Tibial nerve (tissue), 4 donors: ENCODE results near the gene CDH11. TPM values are rescaled to one million over a fixed set of nuclear protein-coding genes. Genes with fewer than 3 reads are reported as not detected.

ENCODE experiments used
- DNase-seq, 2 donors: peaks; one replicate each; pipeline ENCODE4 v3.0.0-alpha.2; 2019; ENCODE audit warnings: low spot score in 2 of 2
- H3K27ac ChIP-seq, 4 donors: fragments of 200-600 bp; sonication (generic) in 3 of 4; one replicate each; pipeline ENCODE4 v1.5.1; 2017 to 2019; ENCODE audit warnings: mild to moderate bottlenecking in 1 of 4
- H3K27me3 ChIP-seq, 2 donors: fragments of 200-600 bp; sonication (generic) in 1 of 2; one replicate each; pipeline versions ENCODE4 v1.5.1 to v1.6.0; 2017 to 2019
- H3K36me3 ChIP-seq, 3 donors: fragments of 200-600 bp; sonication (generic); one replicate each; pipeline ENCODE4 v1.5.1; 2018 to 2019
- H3K4me1 ChIP-seq, 4 donors: fragments of 200-600 bp; sonication (generic) in 3 of 4; one replicate each; pipeline ENCODE4 v1.5.1; 2017 to 2019
- H3K4me3 ChIP-seq, 4 donors: fragments of 200-600 bp; sonication (generic) in 3 of 4; one replicate each; pipeline ENCODE4 v1.5.1; 2017 to 2019; ENCODE audit warnings: mild to moderate bottlenecking in 1 of 4, moderate library complexity in 1 of 4
- H3K9me3 ChIP-seq, 4 donors: fragments of 200-600 bp; sonication (generic) in 3 of 4; one replicate each; pipeline ENCODE4 v1.5.1; 2017 to 2019
- CTCF ChIP-seq, 5 experiments: fragments of 200-600 bp in 3 of 5; fragments of 450-650 bp in 2 of 5; sonication (generic) in 3 of 5; IDR thresholded peaks; one replicate each; pipeline ENCODE4 v1.5.1; 2016 to 2019; ENCODE audit warnings: antibody characterized with exemption in 5 of 5, mild to moderate bottlenecking in 3 of 5, moderate library complexity in 2 of 5
- EP300 ChIP-seq, 2 donors: sonication (generic); formaldehyde crosslinking; IDR thresholded peaks; one replicate each; pipeline ENCODE4 v1.6.1; 2017; ENCODE audit warnings: antibody characterized with exemption in 2 of 2, mild to moderate bottlenecking in 1 of 2
- POLR2A ChIP-seq, 2 donors: fragments of 450-650 bp; IDR thresholded peaks; one replicate each; pipeline ENCODE4 v1.6.1; 2017; ENCODE audit warnings: antibody characterized with exemption in 2 of 2, mild to moderate bottlenecking in 2 of 2, moderate library complexity in 2 of 2
- WGBS, 2 donors: methylation state at CpG; one replicate each; pipeline ENCODE4 v1.1.5; 2018; 5-methylcytosine and 5-hydroxymethylcytosine counted together
- total RNA-seq, 4 donors: library from RNA; depleted of rRNA; stranded (reverse); fragments of >200 nt; gene quantifications; one replicate each; pipeline ENCODE4 v1.1.0, GENCODE V29; 2016

Gene CDH11
- total RNA-seq, 4 donors from 2014 or later, result 72.6 to 265 (median 98.1) TPM

GRCh38 chr16:65116818-65117430, 4.9 kb downstream of the CDH11 start:
- H3K27ac ChIP-seq, result no peak overlapping the region
- H3K4me3 ChIP-seq, result no peak overlapping the region
- WGBS, 2 donors, result 43 to 50% methylated on average over 5 of the region's 5 CpGs
- H3K27me3 ChIP-seq, result no peaks in the 10 kb centered on the region
- DNase-seq, result no peak
- H3K36me3 ChIP-seq, result no peaks in the 10 kb centered on the region
- H3K4me1 ChIP-seq, result peaks cover 0 to 53% (median 19%) of the 10 kb centered on the region in 4 donors
- TF ChIP-seq CTCF (IDR thresholded peaks at IDR 0.05) (no peak), EP300 (IDR thresholded peaks at IDR 0.05) (no peak), POLR2A (IDR thresholded peaks at IDR 0.05) (no peak)
- H3K9me3 ChIP-seq, result no peaks in the 10 kb centered on the region

DNA sequence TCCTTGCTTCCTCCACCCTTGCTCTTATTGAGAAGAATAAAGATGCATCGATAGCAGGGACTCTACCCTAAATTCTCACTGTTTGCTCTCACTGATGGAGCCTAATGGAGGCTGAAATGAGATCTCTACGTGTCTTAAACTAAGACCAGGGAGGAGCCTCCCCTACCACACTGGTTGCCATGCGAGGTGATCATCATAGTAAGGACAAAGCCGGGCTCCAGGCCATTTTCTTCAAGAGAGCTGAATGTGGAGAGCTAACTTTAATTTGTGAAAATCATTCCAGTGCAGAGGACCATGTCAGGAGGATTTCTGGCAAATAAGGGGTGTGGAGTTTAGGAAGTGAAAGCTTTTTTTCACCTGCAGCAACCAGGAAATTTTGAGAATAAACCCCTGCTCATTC, 5.6 kb downstream of the CDH11 start:
- no peak for TF ChIP-seq EP300 (IDR thresholded peaks at IDR 0.05)
- TF ChIP-seq CTCF (IDR thresholded peaks at IDR 0.05), result no peak
- no peak for TF ChIP-seq POLR2A (IDR thresholded peaks at IDR 0.05)
- Histone ChIP-seq H3K4me3 (no peak overlapping the region), H3K9me3 (no peaks in the 10 kb centered on the region), H3K4me1 (peaks cover 0 to 59% (median 19%) of the 10 kb centered on the region in 4 donors), H3K27me3 (no peaks in the 10 kb centered on the region), H3K36me3 (no peaks in the 10 kb centered on the region), H3K27ac (peak overlapping the region in 1 of 4 donors; percentile 40)
- no peak for DNase-seq
- 75 to 79% methylated on average over 4 of the region's 4 CpGs for WGBS, 2 donors

- H3K27me3 ChIP-seq, result no peaks in the 10 kb centered on the region
- peaks cover 0 to 59% (median 18%) of the 10 kb centered on the region in 4 donors for H3K4me1 ChIP-seq
- DNase-seq, result no peak
- no peak for TF ChIP-seq POLR2A (IDR thresholded peaks at IDR 0.05)
- TF ChIP-seq EP300 (IDR thresholded peaks at IDR 0.05), result no peak
- no peak for TF ChIP-seq CTCF (IDR thresholded peaks at IDR 0.05)
- H3K36me3 ChIP-seq, result no peaks in the 10 kb centered on the region
- WGBS, 2 donors, result 72 to 79% methylated on average over 9 of the region's 9 CpGs
- H3K27ac ChIP-seq, result no peak overlapping the region
- H3K9me3 ChIP-seq, result no peaks in the 10 kb centered on the region
- no peak overlapping the region for H3K4me3 ChIP-seq
These were observed 7.3 kb downstream of the CDH11 start for GRCh38 chr16:65114527-65114926.

GRCh38 chr16:65113441-65113840, 8.4 kb downstream of the CDH11 start:
- H3K4me3 ChIP-seq, result no peak overlapping the region
- TF ChIP-seq POLR2A (IDR thresholded peaks at IDR 0.05), result no peak
- TF ChIP-seq CTCF (IDR thresholded peaks at IDR 0.05), result no peak
- no peak for TF ChIP-seq EP300 (IDR thresholded peaks at IDR 0.05)
- 90 to 91% methylated on average over 5 of the region's 5 CpGs for WGBS, 2 donors
- no peak overlapping the region for H3K27ac ChIP-seq
- no peaks in the 10 kb centered on the region for H3K36me3 ChIP-seq
- H3K27me3 ChIP-seq, result no peaks in the 10 kb centered on the region
- no peak for DNase-seq
- H3K9me3 ChIP-seq, result no peaks in the 10 kb centered on the region
- H3K4me1 ChIP-seq, result peaks cover 0 to 53% (median 17%) of the 10 kb centered on the region in 4 donors

- 70 to 87% methylated on average over 5 of the region's 5 CpGs for WGBS, 2 donors
- TF ChIP-seq POLR2A (IDR thresholded peaks at IDR 0.05) (no peak), CTCF (IDR thresholded peaks at IDR 0.05) (no peak), EP300 (IDR thresholded peaks at IDR 0.05) (no peak)
- Histone ChIP-seq H3K4me1 (peaks cover 0 to 31% (median 1%) of the 10 kb centered on the region in 4 donors), H3K9me3 (no peaks in the 10 kb centered on the region), H3K4me3 (no peak overlapping the region), H3K27ac (no peak overlapping the region), H3K36me3 (no peaks in the 10 kb centered on the region), H3K27me3 (no peaks in the 10 kb centered on the region)
- no peak for DNase-seq
These were observed 10.6 kb downstream of the CDH11 start for GRCh38 chr16:65111306-65111705.
